DMS 273 (cell line): ENCODE data around the gene E2F2.

Source experiments
- DNase-seq: peaks from one replicate; lab custom pipeline; 2025; ENCODE audit not compliant: unreplicated experiment; lab: John Stamatoyannopoulos, UW

E2F2 gene

DNA sequence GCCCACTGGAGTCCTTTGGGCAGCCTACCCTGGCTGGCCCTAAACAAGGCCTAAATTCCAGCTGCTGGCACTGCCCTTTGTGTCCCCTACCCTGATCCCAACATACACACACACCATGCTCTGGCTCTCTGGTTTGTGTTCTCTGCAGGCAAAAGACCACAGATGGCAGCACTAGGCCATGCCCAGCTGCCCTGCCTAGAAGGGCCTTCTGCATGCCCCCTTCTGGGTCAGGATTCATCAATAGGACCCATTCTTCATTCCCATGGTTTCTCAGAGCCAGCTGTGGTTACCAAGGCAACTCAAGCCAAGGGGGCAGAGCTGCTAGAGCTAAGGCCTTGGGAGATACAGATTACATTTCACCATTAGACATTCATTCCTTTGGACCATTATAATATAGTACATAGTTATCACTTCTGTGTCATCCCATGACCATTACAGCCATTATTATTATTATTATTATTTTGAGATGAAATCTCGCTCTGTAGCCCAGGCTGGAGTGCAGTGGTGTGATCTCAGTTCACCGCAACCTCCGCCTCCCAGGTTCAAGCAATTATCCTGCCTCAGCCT is 64.5 kb downstream of the E2F2 start:
- DNase-seq, result peak; percentile 40

- no peak for DNase-seq
Measured at GRCh38 chr1:23463286-23463685, 67.7 kb downstream of the E2F2 start.

DNA sequence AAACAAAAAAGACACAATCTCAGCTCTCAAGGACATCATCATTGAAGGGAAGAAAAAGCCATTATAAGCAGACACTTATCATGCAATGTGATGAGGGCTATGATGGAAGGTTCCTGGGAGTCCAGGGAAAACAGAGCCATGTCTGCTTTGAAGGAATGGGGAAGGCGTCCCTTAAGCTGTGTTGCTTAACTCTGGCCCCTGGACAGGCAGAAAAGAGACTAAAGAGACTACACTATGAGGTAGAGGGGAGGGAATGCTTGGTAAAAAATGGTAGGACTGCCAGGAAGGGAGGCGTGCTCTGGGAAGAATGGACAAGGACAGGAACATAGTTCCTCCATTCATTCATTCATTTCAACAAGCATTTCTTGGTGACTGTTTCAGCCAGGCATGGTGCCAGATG is 68.3 kb downstream of the E2F2 start:
- DNase-seq, result no peak

DNA sequence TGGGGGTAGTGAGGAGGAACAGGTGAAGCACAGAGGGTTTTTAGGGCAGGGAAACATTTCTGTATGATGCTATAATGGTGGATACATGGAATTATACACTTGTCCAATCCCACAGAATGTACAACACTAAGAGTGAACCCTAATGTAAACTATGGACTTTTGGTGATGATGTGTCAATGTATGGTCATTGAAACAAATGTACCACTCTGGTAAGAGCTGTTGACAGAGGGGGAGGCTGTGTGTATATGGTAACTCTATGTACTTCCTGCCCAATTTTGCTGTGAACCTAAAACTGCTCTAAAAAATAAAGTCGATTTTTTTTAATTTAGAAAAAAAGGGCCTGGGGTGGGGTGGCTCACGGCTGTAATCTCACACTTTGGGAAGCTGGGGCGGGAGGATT is 70.0 kb downstream of the E2F2 start:
- no peak for DNase-seq

DNA sequence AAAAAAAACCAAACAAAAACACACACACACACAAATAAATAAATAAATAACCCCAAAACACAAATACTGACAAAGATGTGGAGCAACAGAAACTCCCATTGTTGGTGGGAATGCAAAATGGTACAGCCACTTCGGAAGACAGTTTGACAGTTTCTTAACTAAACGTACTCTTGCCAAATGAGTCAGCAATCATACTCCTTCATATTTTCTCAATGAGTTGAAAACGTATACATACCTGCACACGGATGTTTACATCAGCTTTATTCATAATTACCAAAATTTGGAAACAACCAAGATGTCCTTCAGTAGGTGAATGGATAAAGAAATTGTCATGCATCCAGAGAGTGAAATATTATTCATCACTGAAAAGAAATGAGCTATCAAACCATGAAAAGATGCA is 70.5 kb downstream of the E2F2 start:
- no peak for DNase-seq

DNA sequence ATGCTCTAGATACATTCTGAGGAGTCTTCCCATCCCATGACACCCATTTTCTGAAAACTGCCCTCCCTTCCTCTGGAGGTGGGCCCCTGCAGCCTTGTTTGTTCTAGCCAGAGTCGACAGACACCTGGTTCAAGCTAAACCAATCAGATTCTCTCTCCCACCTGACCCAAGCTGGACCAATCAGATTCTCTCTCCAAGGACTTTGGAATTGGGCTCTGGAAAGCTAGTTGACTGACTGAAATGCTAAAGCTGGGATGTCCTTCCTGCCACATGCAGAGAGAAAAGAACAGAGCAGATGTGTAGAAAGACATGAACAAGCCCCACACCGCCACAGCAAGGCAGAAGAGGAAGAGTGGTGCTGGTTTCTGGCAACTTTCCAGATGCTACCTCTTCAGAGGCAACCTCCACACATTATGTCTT is 71.7 kb downstream of the E2F2 start:
- DNase-seq, result no peak
